Activated naive CD8-positive, alpha-beta T cell treated with anti-CD3 and anti-CD28 coated beads, Interleukin-2, amount 10 ng/mL, durations not matched to agents 7 days and 5 days (primary cell): Measurements from ENCODE around the gene EGFLAM. TPM values are rescaled to one million over a fixed set of nuclear protein-coding genes. Genes with fewer than 3 reads are reported as not detected.

Experiments used
- ATAC-seq: fragments of 150-1000 bp; cut with Tn5 transposase; one replicate; pipeline ENCODE4 v1.10.0; 2021; ENCODE audit warnings: low read depth, moderate library complexity
- POLR2A ChIA-PET: fragments of 350-600 bp; sonication (Branson Sonifier 250); formaldehyde crosslinking; loops from one replicate; lab custom pipeline; 2021; ENCODE audit warnings: antibody characterized with exemption; lab: Charles Lee
- DNase-seq: peaks from one replicate; pipeline ENCODE4 v3.0.0; 2021
- H3K27ac Mint-ChIP-seq: one replicate; pipeline ENCODE4 v1.8.0; 2022; ENCODE audit warnings: mild to moderate bottlenecking, mixed read lengths
- H3K27me3 Mint-ChIP-seq: one replicate; pipeline ENCODE4 v1.8.0; 2022; ENCODE audit warnings: mild to moderate bottlenecking, moderate library complexity, mixed read lengths
- H3K36me3 Mint-ChIP-seq: one replicate; pipeline ENCODE4 v1.8.0; 2021; ENCODE audit warnings: mild to moderate bottlenecking, mixed read lengths
- H3K4me1 Mint-ChIP-seq: one replicate; pipeline ENCODE4 v1.8.0; 2021; ENCODE audit warnings: mixed read lengths
- H3K4me3 Mint-ChIP-seq: one replicate; pipeline ENCODE4 v1.8.0; 2022; ENCODE audit warnings: mild to moderate bottlenecking, moderate library complexity, mixed read lengths
- H3K9me3 Mint-ChIP-seq: one replicate; pipeline ENCODE4 v1.8.0; 2021; ENCODE audit warnings: mixed read lengths
- total RNA-seq, 2 experiments: library from RNA; stranded (reverse); gene quantifications; one replicate each; pipeline ENCODE4 v1.2.3, GENCODE V29; 2021

The EGFLAM gene
- total RNA-seq, result not detected

GRCh38 chr5:38258319-38259061, at the start of gene EGFLAM:
Gene EGFLAM, plus strand, starts transcription at chr5:38258559. Its CDS starts 196 bp downstream, at chr5:38258755.
- Mint-ChIP-seq H3K4me3 (peak within 1 kb of the TSS; percentile 47), H3K36me3 (no peaks in the 10 kb centered on the region), H3K27me3 (peaks cover 65% of the 10 kb centered on the region), H3K4me1 (peaks cover 5% of the 10 kb centered on the region), H3K9me3 (no peaks in the 10 kb centered on the region), H3K27ac (no peak within 1 kb of the TSS)
- DNase-seq (no peak), ATAC-seq (no peak)
- POLR2A ChIA-PET, result no interaction called here

- Mint-ChIP-seq H3K27me3 (peaks cover 6% of the 10 kb centered on the region), H3K4me3 (no peak overlapping the region), H3K36me3 (no peaks in the 10 kb centered on the region), H3K9me3 (peaks cover 1% of the 10 kb centered on the region), H3K27ac (no peak overlapping the region), H3K4me1 (no peaks in the 10 kb centered on the region)
- DNase-seq (no peak), ATAC-seq (no peak)
- POLR2A ChIA-PET, result no interaction called here
These were observed 49.5 kb upstream of the EGFLAM start for GRCh38 chr5:38208782-38209378.

DNA sequence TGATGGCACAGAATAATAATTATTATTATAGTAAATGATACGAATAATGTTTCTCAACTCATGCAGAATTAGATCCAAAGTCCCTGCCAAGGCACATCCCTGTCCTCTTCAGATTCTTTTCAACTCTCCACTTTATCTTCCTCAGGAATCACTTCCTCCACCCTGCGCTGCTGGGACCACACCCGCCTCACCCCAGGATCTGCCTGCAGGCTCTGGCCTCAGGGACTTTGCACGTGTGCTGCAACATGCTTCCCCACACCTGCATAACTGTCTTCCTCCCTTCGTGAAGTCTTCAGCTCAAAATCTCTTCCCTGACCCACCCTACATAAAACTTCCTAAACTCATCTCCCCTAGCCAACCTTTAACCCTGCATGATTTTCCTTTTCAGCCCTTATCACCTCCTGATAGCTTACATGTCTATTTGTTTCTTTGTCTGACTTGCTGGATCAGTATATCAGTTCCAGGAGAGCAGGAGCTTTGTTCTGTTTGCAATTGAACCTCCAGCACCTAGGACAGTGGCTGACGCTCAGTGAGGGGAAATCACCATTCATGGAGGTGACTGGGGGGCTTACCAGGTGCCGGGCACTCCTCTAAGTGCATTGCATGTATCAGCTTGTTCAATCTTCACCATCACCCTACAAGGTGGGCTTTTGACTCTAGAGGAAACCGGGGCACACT, 47.5 kb upstream of the EGFLAM start:
- Mint-ChIP-seq H3K36me3 (no peaks in the 10 kb centered on the region), H3K27me3 (peaks cover 6% of the 10 kb centered on the region), H3K4me3 (no peak overlapping the region), H3K9me3 (peaks cover 1% of the 10 kb centered on the region), H3K4me1 (no peaks in the 10 kb centered on the region), H3K27ac (no peak overlapping the region)
- ATAC-seq (no peak), DNase-seq (no peak)
- POLR2A ChIA-PET, result no interaction called here

GRCh38 chr5:38211354-38211710, 47.0 kb upstream of the EGFLAM start:
- no peak overlapping the region for H3K4me3 Mint-ChIP-seq
- H3K27ac Mint-ChIP-seq, result no peak overlapping the region
- H3K9me3 Mint-ChIP-seq, result peaks cover 1% of the 10 kb centered on the region
- peaks cover 6% of the 10 kb centered on the region for H3K27me3 Mint-ChIP-seq
- H3K4me1 Mint-ChIP-seq, result no peaks in the 10 kb centered on the region
- POLR2A ChIA-PET, result no interaction called here
- no peak for DNase-seq
- no peaks in the 10 kb centered on the region for H3K36me3 Mint-ChIP-seq
- ATAC-seq, result no peak

GRCh38 chr5:38212307-38212706, 46.1 kb upstream of the EGFLAM start:
- Mint-ChIP-seq H3K27ac (no peak overlapping the region), H3K36me3 (no peaks in the 10 kb centered on the region), H3K27me3 (peaks cover 3% of the 10 kb centered on the region), H3K4me3 (no peak overlapping the region), H3K9me3 (peaks cover 1% of the 10 kb centered on the region), H3K4me1 (no peaks in the 10 kb centered on the region)
- DNase-seq (no peak), ATAC-seq (no peak)
- POLR2A ChIA-PET, result no interaction called here

- ATAC-seq, result no peak
- Mint-ChIP-seq H3K27me3 (no peaks in the 10 kb centered on the region), H3K9me3 (peaks cover 1% of the 10 kb centered on the region), H3K4me1 (no peaks in the 10 kb centered on the region), H3K27ac (no peak overlapping the region), H3K36me3 (no peaks in the 10 kb centered on the region), H3K4me3 (no peak overlapping the region)
- POLR2A ChIA-PET, result no interaction called here
- no peak for DNase-seq
These were observed 32.3 kb upstream of the EGFLAM start for GRCh38 chr5:38226091-38226490.

GRCh38 chr5:38228914-38229313, 29.4 kb upstream of the EGFLAM start:
- no peak for ATAC-seq
- POLR2A ChIA-PET, result no interaction called here

DNA sequence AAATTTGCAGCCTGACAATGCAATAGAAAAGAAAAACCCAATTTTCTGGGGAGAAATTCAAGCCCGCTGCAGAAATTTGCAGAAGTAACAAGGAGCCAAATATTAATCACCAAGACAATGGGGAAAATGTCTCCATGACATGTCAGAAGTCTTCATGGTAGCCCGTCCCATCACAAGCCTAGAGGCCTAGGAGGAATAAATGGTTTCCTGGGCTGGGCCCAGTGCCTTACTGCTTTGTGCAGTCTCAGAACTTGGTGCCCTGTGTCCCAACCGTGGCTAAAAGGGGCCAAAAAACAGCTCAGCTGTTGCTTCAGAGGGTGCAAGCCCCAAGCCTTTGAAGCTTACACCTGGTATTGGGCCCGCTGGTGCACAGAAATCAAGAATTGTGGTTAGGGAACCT, 23.6 kb upstream of the EGFLAM start:
- Mint-ChIP-seq H3K36me3 (no peaks in the 10 kb centered on the region), H3K27me3 (no peaks in the 10 kb centered on the region), H3K27ac (no peak overlapping the region), H3K4me1 (no peaks in the 10 kb centered on the region), H3K9me3 (no peaks in the 10 kb centered on the region), H3K4me3 (no peak overlapping the region)
- no peak for ATAC-seq
- no peak for DNase-seq
- POLR2A ChIA-PET, result no interaction called here

More at GRCh38 chr5:38228914-38229313, 29.4 kb upstream of the EGFLAM start:
- Mint-ChIP-seq H3K27ac (no peak overlapping the region), H3K27me3 (no peaks in the 10 kb centered on the region), H3K4me3 (no peak overlapping the region), H3K9me3 (no peaks in the 10 kb centered on the region), H3K4me1 (no peaks in the 10 kb centered on the region), H3K36me3 (no peaks in the 10 kb centered on the region)
- no peak for DNase-seq

- no peak for DNase-seq
- ATAC-seq, result no peak
- H3K9me3 Mint-ChIP-seq, result no peaks in the 10 kb centered on the region
- no peak overlapping the region for H3K27ac Mint-ChIP-seq
- H3K27me3 Mint-ChIP-seq, result peaks cover 3% of the 10 kb centered on the region
- POLR2A ChIA-PET, result no interaction called here
- no peaks in the 10 kb centered on the region for H3K4me1 Mint-ChIP-seq
- H3K36me3 Mint-ChIP-seq, result no peaks in the 10 kb centered on the region
- no peak overlapping the region for H3K4me3 Mint-ChIP-seq
These were observed 20.7 kb upstream of the EGFLAM start for GRCh38 chr5:38237681-38238080.

GRCh38 chr5:38240212-38240611, 18.1 kb upstream of the EGFLAM start:
- POLR2A ChIA-PET, result no interaction called here
- Mint-ChIP-seq H3K27me3 (peaks cover 6% of the 10 kb centered on the region), H3K4me3 (no peak overlapping the region), H3K36me3 (no peaks in the 10 kb centered on the region), H3K9me3 (no peaks in the 10 kb centered on the region), H3K27ac (no peak overlapping the region), H3K4me1 (no peaks in the 10 kb centered on the region)
- DNase-seq (no peak), ATAC-seq (no peak)

DNA sequence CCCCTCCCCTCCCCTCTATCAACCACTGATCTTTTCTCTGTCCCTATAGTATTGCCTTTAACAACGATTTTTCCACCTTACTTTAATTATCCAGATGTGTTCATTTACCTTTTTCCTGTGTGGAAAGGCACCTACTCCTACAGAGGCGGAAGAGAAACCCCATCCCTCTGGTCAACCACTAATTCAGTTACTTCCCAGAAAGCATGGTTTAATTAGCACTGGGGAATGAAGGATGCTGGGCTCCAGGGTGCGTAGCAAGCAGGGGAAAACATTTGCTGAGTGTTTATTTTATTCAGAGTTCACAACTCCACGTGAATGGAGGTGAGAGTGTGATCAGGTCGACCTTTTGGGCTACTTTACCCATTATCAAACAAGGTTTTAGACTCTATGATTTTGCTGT, 16.7 kb upstream of the EGFLAM start:
- H3K36me3 Mint-ChIP-seq, result no peaks in the 10 kb centered on the region
- POLR2A ChIA-PET, result no interaction called here
- H3K4me3 Mint-ChIP-seq, result no peak overlapping the region
- ATAC-seq, result no peak
- no peaks in the 10 kb centered on the region for H3K4me1 Mint-ChIP-seq
- H3K27ac Mint-ChIP-seq, result no peak overlapping the region
- peaks cover 6% of the 10 kb centered on the region for H3K27me3 Mint-ChIP-seq
- H3K9me3 Mint-ChIP-seq, result no peaks in the 10 kb centered on the region
- DNase-seq, result no peak

GRCh38 chr5:38245307-38245706, 13.1 kb upstream of the EGFLAM start:
- POLR2A ChIA-PET, result no interaction called here
- H3K27ac Mint-ChIP-seq, result no peak overlapping the region
- H3K9me3 Mint-ChIP-seq, result peaks cover 2% of the 10 kb centered on the region
- H3K4me3 Mint-ChIP-seq, result no peak overlapping the region
- H3K36me3 Mint-ChIP-seq, result no peaks in the 10 kb centered on the region
- ATAC-seq, result no peak
- peaks cover 8% of the 10 kb centered on the region for H3K27me3 Mint-ChIP-seq
- DNase-seq, result no peak
- no peaks in the 10 kb centered on the region for H3K4me1 Mint-ChIP-seq

DNA sequence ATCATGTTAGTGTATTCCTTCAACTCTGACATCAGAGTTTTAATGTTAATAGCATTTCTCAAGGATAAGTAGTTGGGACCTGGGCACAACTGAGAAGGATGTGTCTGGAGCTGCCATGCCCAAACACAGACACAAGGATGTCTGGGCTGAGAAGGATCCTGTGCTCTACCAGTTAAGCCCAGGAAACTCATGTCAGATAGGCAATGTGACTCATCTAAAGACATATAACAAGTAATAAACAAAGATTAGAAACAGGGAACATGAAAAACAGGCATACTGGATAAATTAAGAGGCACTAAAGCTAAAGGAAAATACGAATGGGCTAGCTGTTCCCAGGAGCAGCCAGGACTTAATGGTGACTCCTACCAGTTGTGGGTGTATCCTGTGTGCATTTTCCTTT, 9.1 kb upstream of the EGFLAM start:
- no peak overlapping the region for H3K27ac Mint-ChIP-seq
- no peaks in the 10 kb centered on the region for H3K36me3 Mint-ChIP-seq
- no peak for ATAC-seq
- peaks cover 6% of the 10 kb centered on the region for H3K9me3 Mint-ChIP-seq
- no peak for DNase-seq
- POLR2A ChIA-PET, result no interaction called here
- no peak overlapping the region for H3K4me3 Mint-ChIP-seq
- H3K4me1 Mint-ChIP-seq, result no peaks in the 10 kb centered on the region
- H3K27me3 Mint-ChIP-seq, result peaks cover 6% of the 10 kb centered on the region

DNA sequence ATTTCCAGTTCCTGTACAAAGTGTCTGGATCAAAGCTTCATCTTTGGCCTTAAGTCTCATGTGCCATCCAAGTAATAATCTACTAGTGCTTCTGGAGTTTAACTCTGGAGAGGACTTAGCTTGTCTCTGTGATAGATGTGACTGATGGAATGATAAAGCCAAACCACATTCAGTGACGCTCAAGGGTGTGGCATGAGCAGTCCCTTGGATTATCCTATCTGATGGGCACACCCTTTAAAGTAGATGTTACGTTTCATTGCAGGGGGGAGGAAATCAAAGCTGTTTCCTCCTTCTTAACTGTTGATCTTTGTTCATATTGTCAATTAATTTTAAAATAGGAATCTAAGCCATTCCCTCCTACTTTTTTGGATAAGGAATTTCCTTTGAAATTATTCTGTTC, 8.5 kb upstream of the EGFLAM start:
- DNase-seq, result no peak
- no peak overlapping the region for H3K4me3 Mint-ChIP-seq
- no peaks in the 10 kb centered on the region for H3K4me1 Mint-ChIP-seq
- no peaks in the 10 kb centered on the region for H3K36me3 Mint-ChIP-seq
- no peak for ATAC-seq
- peaks cover 6% of the 10 kb centered on the region for H3K9me3 Mint-ChIP-seq
- POLR2A ChIA-PET, result no interaction called here
- no peak overlapping the region for H3K27ac Mint-ChIP-seq
- H3K27me3 Mint-ChIP-seq, result peaks cover 6% of the 10 kb centered on the region
